Activated T-helper 9 cell treated with anti-CD3 and anti-CD28 coated beads, Interleukin-2, amount 50 U/mL, for 16 hours (primary cell): ENCODE data around the gene NID2.
A peak's percentile ranks its signal among the peaks of the same experiment; 100 is the strongest.

Experiments used
- DNase-seq: peaks from one replicate; pipeline ENCODE4 v3.0.0-alpha.2; 2020; ENCODE audit warnings: low read depth

The NID2 gene

GRCh38 chr14:52068615-52069306 is at the start of gene NID2:
TSS of gene NID2 (minus strand) at chr14:52069059. CDS start at chr14:52068994, 65 bp downstream.
- DNase-seq: peak; percentile 23

GRCh38 chr14:52117111-52117832 is 48.4 kb upstream of the NID2 start:
- DNase-seq: no peak

GRCh38 chr14:52115286-52115685 is 46.4 kb upstream of the NID2 start:
- no peak for DNase-seq

GRCh38 chr14:52112336-52113018 is 43.6 kb upstream of the NID2 start:
- no peak for DNase-seq

- DNase-seq: no peak
Measured at GRCh38 chr14:52111583-52111982, 42.7 kb upstream of the NID2 start.

GRCh38 chr14:52110441-52111086 is 41.7 kb upstream of the NID2 start:
- no peak for DNase-seq

GRCh38 chr14:52108823-52109222 is 40.0 kb upstream of the NID2 start:
- DNase-seq: no peak

- no peak for DNase-seq
Measured at GRCh38 chr14:52106840-52107239, 38.0 kb upstream of the NID2 start.

GRCh38 chr14:52103416-52103815 is 34.6 kb upstream of the NID2 start:
- no peak for DNase-seq

GRCh38 chr14:52095794-52096193 is 26.9 kb upstream of the NID2 start:
- DNase-seq: no peak

GRCh38 chr14:52095336-52095735 is 26.5 kb upstream of the NID2 start:
- DNase-seq: no peak

GRCh38 chr14:52094546-52095271 is 25.9 kb upstream of the NID2 start:
- DNase-seq: no peak

- DNase-seq: no peak
Measured at GRCh38 chr14:52091928-52092327, 23.1 kb upstream of the NID2 start.

GRCh38 chr14:52090936-52091335 is 22.1 kb upstream of the NID2 start:
- DNase-seq: no peak

- DNase-seq: no peak
Measured at GRCh38 chr14:52089218-52089617, 20.4 kb upstream of the NID2 start.

- no peak for DNase-seq
Measured at GRCh38 chr14:52086711-52087110, 17.9 kb upstream of the NID2 start.

- DNase-seq: no peak
Measured at GRCh38 chr14:52082903-52083302, 14.0 kb upstream of the NID2 start.

- no peak for DNase-seq
Measured at GRCh38 chr14:52081964-52082363, 13.1 kb upstream of the NID2 start.

- DNase-seq: no peak
Measured at GRCh38 chr14:52080808-52081755, 12.2 kb upstream of the NID2 start.

GRCh38 chr14:52080158-52080800 is 11.4 kb upstream of the NID2 start:
- DNase-seq: no peak
